ENCODE data around the gene FAM72A.
"Not testable (repeated sequence)": the region's sequence is repeated elsewhere in the genome, so short reads cannot be mapped to it uniquely, and the experiment has no call there.

DNA sequence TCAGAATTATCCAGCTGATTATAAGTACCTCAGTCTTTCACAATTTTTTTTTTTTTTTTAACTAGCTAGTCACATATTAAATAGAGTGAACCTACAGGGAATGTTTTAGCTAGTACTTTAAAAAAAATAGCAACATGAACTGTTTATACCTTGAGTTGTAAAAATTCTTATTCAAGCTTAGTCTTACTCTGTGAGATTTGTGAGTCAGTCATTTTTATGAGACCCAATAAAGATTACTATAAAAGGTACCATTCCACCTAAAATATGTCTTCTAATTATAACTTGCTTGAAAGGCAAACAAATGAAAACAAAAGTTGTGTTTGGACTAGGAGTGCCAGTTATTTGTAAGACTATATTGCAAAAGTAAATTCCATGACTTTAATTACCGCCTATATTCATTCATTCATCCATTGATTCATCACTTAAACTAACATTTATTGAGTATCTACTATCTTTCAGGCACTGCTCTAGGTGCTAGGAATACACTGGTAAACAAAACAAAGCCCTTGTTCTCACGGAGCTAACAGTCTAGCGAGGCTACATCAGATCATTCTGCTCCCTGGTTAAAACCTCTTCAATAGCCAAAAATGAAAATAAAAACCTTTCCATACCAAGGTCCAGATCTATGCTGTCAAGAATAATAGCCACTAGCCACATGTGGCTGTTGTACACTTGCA, 5.8 kb downstream of the FAM72A start:
- TF ChIP-seq MAX (IDR thresholded peaks at IDR 0.05); RAD21 (IDR thresholded peaks at IDR 0.05; ENCODE audit: low read depth); POLR2A (IDR thresholded peaks at IDR 0.05; ENCODE audit: borderline replicate concordance, extremely low read depth, insufficient read depth, insufficient read length); JUND (IDR thresholded peaks at IDR 0.05); CTCF (IDR thresholded peaks at IDR 0.05 in 2 of 3, conservative IDR thresholded peaks at IDR 0.05 in 1 of 3; ENCODE audit: borderline replicate concordance in 1 of 3, insufficient read depth in 1 of 3, low read depth in 2 of 3, low read length in 2 of 3); POLR2AphosphoS5 (IDR thresholded peaks at IDR 0.05; ENCODE audit: low read depth, low read length); YY1 (IDR thresholded peaks at IDR 0.05; ENCODE audit: extremely low read depth, insufficient replicate concordance, low read depth, low read length): not testable (repeated sequence)
